GM18907 (cell line): ENCODE measurements around the gene TBC1D22A.

ENCODE experiments used
- ATAC-seq: cut with Tn5 transposase; IDR thresholded peaks from one replicate; pipeline ENCODE4 v1.9.1; 2021; ENCODE audit warnings: mild to moderate bottlenecking, moderate library complexity; ENCODE audit not compliant: unreplicated experiment

TBC1D22A gene

DNA sequence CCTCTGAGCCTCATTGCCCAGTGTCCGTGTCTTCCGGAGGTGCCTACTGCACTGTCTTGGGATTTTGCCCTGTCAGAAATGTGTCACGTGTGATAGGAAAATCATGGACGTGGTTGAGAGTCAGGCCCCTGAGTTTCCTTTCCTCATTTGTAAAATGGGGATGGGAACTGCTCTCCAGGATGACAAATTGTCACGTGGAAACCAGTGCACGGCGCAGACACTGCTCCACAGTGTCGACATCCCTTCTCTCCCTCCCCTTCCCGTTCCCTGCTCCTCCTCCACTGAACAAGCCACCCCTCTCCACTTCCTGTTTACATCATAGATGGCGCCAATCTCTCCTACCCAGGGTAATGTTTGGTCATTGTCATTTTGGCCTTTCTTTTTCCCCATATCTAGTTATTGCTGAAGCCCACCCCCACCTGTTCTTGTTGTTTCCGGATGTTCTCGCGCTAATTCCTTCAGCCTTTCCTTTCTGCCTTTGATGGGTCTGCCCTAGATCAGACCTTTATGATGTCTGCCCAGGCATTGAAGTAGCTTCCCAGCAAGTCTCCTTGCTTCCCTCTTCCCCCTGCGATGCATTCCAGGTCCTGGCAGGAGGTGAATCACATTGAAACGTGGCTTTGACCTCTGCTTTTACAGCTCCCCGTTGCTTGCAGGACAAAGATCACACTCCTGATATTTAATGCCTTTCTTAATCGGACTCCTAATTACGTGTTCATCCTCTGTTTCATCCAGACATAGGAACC lies 91.8 kb downstream of the TBC1D22A start:
- ATAC-seq = no peak

DNA sequence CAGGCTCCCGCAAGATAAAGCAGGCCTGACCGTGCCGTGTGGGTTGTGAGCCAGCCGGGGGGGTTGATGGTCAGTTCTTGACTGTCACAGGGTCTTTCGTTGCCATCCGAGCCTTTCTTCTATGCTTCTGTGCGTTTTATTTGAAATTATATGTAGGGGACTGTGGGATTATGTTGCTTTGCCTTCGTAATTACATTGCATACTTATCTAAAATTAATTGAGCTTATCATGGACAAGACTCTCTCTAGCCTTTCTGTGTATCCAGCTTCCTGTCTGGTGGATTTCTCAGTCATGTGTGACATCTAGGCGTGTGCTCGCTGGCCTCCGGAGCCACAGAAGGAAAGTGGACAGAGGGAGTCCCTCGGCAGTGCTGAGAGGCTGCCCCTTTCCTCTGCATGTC lies 93.2 kb downstream of the TBC1D22A start:
- ATAC-seq = no peak

- ATAC-seq = no peak
Measured at GRCh38 chr22:46856661-46857060, 94.2 kb downstream of the TBC1D22A start.

GRCh38 chr22:46857142-46857884 lies 94.9 kb downstream of the TBC1D22A start:
- ATAC-seq = no peak

DNA sequence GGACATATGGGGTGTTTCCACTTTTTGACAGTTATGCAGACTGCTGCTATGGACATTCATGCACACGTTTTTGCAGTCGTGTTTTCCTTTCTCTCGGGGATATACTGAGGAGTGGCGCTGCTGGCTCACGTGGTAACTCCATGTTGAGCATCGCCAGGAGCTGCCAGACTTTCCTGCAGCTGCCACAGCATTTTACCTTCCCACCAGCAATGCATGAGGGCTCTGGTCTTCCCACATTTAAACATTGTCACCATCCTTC lies 95.4 kb downstream of the TBC1D22A start:
- ATAC-seq = no peak

GRCh38 chr22:46858181-46858771 lies 95.8 kb downstream of the TBC1D22A start:
- no peak for ATAC-seq

GRCh38 chr22:46860562-46860961 lies 98.1 kb downstream of the TBC1D22A start:
- no peak for ATAC-seq

GRCh38 chr22:46861468-46862367 lies 99.3 kb downstream of the TBC1D22A start:
- ATAC-seq = no peak

- ATAC-seq = no peak
Measured at GRCh38 chr22:46862418-46863324, 100.2 kb downstream of the TBC1D22A start.

DNA sequence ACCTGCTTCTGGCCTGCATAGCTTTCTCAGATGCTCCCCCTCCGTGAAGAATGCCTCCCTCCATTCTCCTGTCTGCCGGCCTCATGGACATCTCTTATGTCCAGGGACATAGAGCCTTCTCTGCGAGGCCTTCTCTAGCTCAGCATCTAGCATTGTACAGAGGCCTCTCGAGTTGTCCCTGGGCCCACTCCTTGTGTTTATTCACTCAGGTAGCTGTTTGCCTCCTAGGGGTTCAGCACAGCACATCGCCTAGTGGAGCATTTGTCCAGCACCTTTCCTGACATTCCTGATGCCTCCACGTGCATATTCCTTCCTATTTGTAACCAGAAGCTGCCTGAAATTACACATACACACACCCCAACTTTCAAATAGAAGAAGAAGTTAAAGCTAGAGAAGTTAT lies 101.3 kb downstream of the TBC1D22A start:
- no peak for ATAC-seq

- no peak for ATAC-seq
Measured at GRCh38 chr22:46864314-46865051, 102.0 kb downstream of the TBC1D22A start.

- ATAC-seq = no peak
Measured at GRCh38 chr22:46865052-46865434, 102.6 kb downstream of the TBC1D22A start.

- no peak for ATAC-seq
Measured at GRCh38 chr22:46865642-46866041, 103.2 kb downstream of the TBC1D22A start.

- no peak for ATAC-seq
Measured at GRCh38 chr22:46866591-46866990, 104.1 kb downstream of the TBC1D22A start.

GRCh38 chr22:46867106-46867505 lies 104.7 kb downstream of the TBC1D22A start:
- no peak for ATAC-seq

DNA sequence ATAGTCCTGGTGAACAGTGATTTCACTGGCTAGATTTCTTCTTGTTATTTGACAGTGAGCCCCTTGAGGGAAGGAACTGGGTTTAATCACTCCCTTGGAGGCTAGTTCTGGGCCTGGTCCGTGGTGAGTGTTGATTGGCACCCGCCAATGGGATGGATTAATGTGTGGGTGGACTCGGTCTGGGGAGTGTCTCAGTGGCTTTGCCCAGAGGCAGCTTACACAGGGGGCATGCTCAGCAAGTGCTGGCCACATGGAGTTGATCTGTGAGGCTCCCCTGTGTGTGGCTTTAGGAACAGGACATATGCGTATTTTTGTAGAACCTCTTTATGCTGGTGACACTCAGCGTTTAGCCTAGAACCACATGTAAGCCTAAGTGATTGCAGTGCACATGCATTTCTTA lies 106.9 kb downstream of the TBC1D22A start:
- no peak for ATAC-seq

DNA sequence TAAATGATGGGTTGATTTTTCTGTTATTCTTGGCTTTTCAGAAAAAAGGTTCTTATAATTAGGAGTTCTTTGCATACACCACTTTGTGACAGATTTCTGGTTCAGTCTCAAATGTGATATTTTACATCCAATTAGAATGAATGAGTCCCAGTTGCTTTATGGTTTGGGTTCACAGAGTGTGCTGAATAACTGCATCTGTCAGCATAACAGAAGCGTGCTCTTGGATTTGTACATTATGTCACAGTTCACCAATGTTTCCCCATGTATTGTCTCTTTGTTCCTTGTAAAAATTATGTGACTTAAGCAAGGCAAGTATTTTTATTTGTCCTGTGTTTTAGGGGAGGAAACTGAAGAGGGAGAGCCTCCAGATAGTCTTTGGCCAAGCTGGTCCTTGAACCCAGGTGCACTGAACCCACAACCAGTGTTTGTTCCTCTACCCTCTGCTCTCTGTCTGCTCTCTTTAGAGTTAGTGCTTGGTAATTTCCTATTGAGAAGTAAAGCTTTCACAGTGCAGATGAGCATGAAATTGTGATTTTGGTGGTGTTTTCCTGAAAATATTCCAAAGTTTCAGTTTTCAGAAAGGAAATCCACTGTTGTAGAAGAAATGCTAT lies 107.5 kb downstream of the TBC1D22A start:
- ATAC-seq = no peak

- ATAC-seq = no peak
Measured at GRCh38 chr22:46871826-46872225, 109.4 kb downstream of the TBC1D22A start.

GRCh38 chr22:46875089-46875488 lies 112.6 kb downstream of the TBC1D22A start:
- ATAC-seq = no peak
